ENCODE results near the gene TNRC6C.

GRCh38 chr17:77926981-77927380, 31.5 kb upstream of the TNRC6C start:
- TF ChIP-seq NFYB (CRISPR knock-in tag; IDR thresholded peaks at IDR 0.05) (no peak), ZBTB49 (CRISPR knock-in tag; IDR thresholded peaks at IDR 0.05; ENCODE audit: borderline replicate concordance) (no peak), EP300 (IDR thresholded peaks at IDR 0.05; ENCODE audit: low read depth in 2 of 2, low read length in 2 of 2) (no peak), EP300 (CRISPR knock-in tag; IDR thresholded peaks at IDR 0.05; ENCODE audit: borderline replicate concordance) (no peak), POLR2AphosphoS5 (IDR thresholded peaks at IDR 0.05; ENCODE audit: low read depth, low read length) (no peak), HIVEP1 (CRISPR knock-in tag; IDR thresholded peaks at IDR 0.05) (no peak), E2F2 (CRISPR knock-in tag; IDR thresholded peaks at IDR 0.05; ENCODE audit: borderline replicate concordance) (no peak), FOSL1 (CRISPR knock-in tag; IDR thresholded peaks at IDR 0.05; ENCODE audit: borderline replicate concordance) (no peak), ZNF274 (CRISPR knock-in tag; IDR thresholded peaks at IDR 0.05) (no peak), NCOA1 (CRISPR knock-in tag; IDR thresholded peaks at IDR 0.05) (no peak)
